Stimulated activated CD4-positive, alpha-beta T cell treated with anti-CD3 and anti-CD28 coated beads, Interleukin-4, amount 100 ng/mL, for 48 hours (primary cell): Measurements from ENCODE around the gene SVBP.

Source experiments
- DNase-seq, 2 donors: peaks; one replicate each; pipeline ENCODE4 v3.0.0-alpha.2; 2020; ENCODE audit warnings: low read depth in 2 of 2

SVBP gene

GRCh38 chr1:42806171-42806570, 11.0 kb downstream of the SVBP start:
- no peak for DNase-seq

GRCh38 chr1:42801832-42802473, 15.2 kb downstream of the SVBP start:
- DNase-seq = no peak

GRCh38 chr1:42797979-42798378, 19.2 kb downstream of the SVBP start:
- DNase-seq = no peak

- no peak for DNase-seq
These were observed 19.8 kb downstream of the SVBP start for GRCh38 chr1:42797414-42797813.

- DNase-seq = no peak
These were observed 23.4 kb downstream of the SVBP start for GRCh38 chr1:42793824-42794223.

GRCh38 chr1:42788021-42788420, 29.2 kb downstream of the SVBP start:
- DNase-seq = no peak

- DNase-seq = no peak
These were observed 31.1 kb downstream of the SVBP start for GRCh38 chr1:42786097-42786496.

GRCh38 chr1:42784946-42785693, 32.1 kb downstream of the SVBP start, which contains the start of gene TMEM269:
Gene TMEM269, plus strand, starts transcription at chr1:42784991. Its CDS starts 4,903 bp downstream, at chr1:42789894.
- peak in 1 of 2 donors; percentile 20 for DNase-seq

- no peak for DNase-seq
These were observed 32.7 kb downstream of the SVBP start for GRCh38 chr1:42784547-42784945.

- DNase-seq = no peak
These were observed 34.1 kb downstream of the SVBP start for GRCh38 chr1:42783092-42783491.

GRCh38 chr1:42780176-42780575, 37.0 kb downstream of the SVBP start:
- no peak for DNase-seq

GRCh38 chr1:42779725-42780124, 37.5 kb downstream of the SVBP start:
- DNase-seq = no peak

- DNase-seq = no peak
These were observed 39.3 kb downstream of the SVBP start for GRCh38 chr1:42777852-42778251.

GRCh38 chr1:42776502-42776901, 40.7 kb downstream of the SVBP start:
- no peak for DNase-seq

- no peak for DNase-seq
These were observed 42.2 kb downstream of the SVBP start for GRCh38 chr1:42774928-42775526.

GRCh38 chr1:42773420-42773819, 43.8 kb downstream of the SVBP start:
- no peak for DNase-seq

GRCh38 chr1:42769811-42770210, 47.4 kb downstream of the SVBP start:
- DNase-seq = no peak

- no peak for DNase-seq
These were observed 49.0 kb downstream of the SVBP start for GRCh38 chr1:42768172-42768571.

- DNase-seq = no peak
These were observed 49.6 kb downstream of the SVBP start for GRCh38 chr1:42767510-42768000.

- DNase-seq = peak; percentile 99 to 100
These were observed 50.3 kb downstream of the SVBP start, which contains the start of the genes C1orf50 and P3H1 for GRCh38 chr1:42766741-42767509. Gene C1orf50, plus strand, starts transcription at chr1:42767249. Its CDS starts 63 bp downstream, at chr1:42767312. Gene P3H1, minus strand, starts transcription at chr1:42767028. Its CDS starts 57 bp downstream, at chr1:42766971.

- DNase-seq = peak; percentile 44 to 45
These were observed 51.1 kb downstream of the SVBP start for GRCh38 chr1:42765832-42766740.
